Measurements from ENCODE around the gene SYT7. TPM values are rescaled to one million over a fixed set of nuclear protein-coding genes. Genes with fewer than 3 reads are reported as not detected.
"Not testable (repeated sequence)": the region's sequence is repeated elsewhere in the genome, so short reads cannot be mapped to it uniquely, and the experiment has no call there.

The SYT7 gene
- total RNA-seq, 1 experiment from 2014 or later, result 0.22 TPM

GRCh38 chr11:61477126-61477525 lies 103.8 kb downstream of the SYT7 start:
- no peak for DNase-seq (ENCODE audit: low read depth)

GRCh38 chr11:61476371-61476770 lies 104.5 kb downstream of the SYT7 start:
- DNase-seq (ENCODE audit: low read depth), result no peak

- DNase-seq (ENCODE audit: low read depth), result no peak
These were observed 105.4 kb downstream of the SYT7 start for GRCh38 chr11:61475433-61475832.

GRCh38 chr11:61474013-61474643 lies 106.7 kb downstream of the SYT7 start:
- no peak for DNase-seq (ENCODE audit: low read depth)

- DNase-seq (ENCODE audit: low read depth), result peak; percentile 24
These were observed 107.4 kb downstream of the SYT7 start for GRCh38 chr11:61473370-61474012.

GRCh38 chr11:61472868-61473267 lies 108.0 kb downstream of the SYT7 start:
- DNase-seq (ENCODE audit: low read depth), result no peak

GRCh38 chr11:61472282-61472681 lies 108.6 kb downstream of the SYT7 start:
- DNase-seq (ENCODE audit: low read depth), result peak; percentile 23

GRCh38 chr11:61468002-61468401 lies 112.9 kb downstream of the SYT7 start:
- DNase-seq (ENCODE audit: low read depth), result no peak

GRCh38 chr11:61467602-61468001 lies 113.3 kb downstream of the SYT7 start:
- not testable (repeated sequence) for DNase-seq (ENCODE audit: low read depth)

Other genes with a start within 250 kb of the SYT7 start
- gene DDB1, start 248.0 kb downstream of the SYT7 start, total RNA-seq (2014; rRNA removed; shearing (Covaris generic)), result 116 and 209 TPM in 2 replicates
- gene TKFC, start 247.8 kb downstream of the SYT7 start, total RNA-seq (2014; rRNA removed; shearing (Covaris generic)), result 7.8 and 10.9 TPM in 2 replicates
- gene CYB561A3, start 219.2 kb downstream of the SYT7 start, total RNA-seq (2014; rRNA removed; shearing (Covaris generic)), result 35.5 and 39.4 TPM in 2 replicates
- gene TMEM138, start 218.7 kb downstream of the SYT7 start, total RNA-seq (2014; rRNA removed; shearing (Covaris generic)), result 44.4 and 67.3 TPM in 2 replicates
- 25.1 and 38.4 TPM in 2 replicates for gene TMEM216, start 188.5 kb downstream of the SYT7 start, total RNA-seq (2014; rRNA removed; shearing (Covaris generic))
- 53.8 and 59.7 TPM in 2 replicates for gene CPSF7, start 151.1 kb downstream of the SYT7 start, total RNA-seq (2014; rRNA removed; shearing (Covaris generic))
- 39.9 and 99.0 TPM in 2 replicates for gene SDHAF2, start 151.0 kb downstream of the SYT7 start, total RNA-seq (2014; rRNA removed; shearing (Covaris generic))
- 0.64 and 2.4 TPM in 2 replicates for gene LRRC10B, start 72.3 kb downstream of the SYT7 start, total RNA-seq (2014; rRNA removed; shearing (Covaris generic))
- gene DAGLA, start 99.3 kb upstream of the SYT7 start, total RNA-seq (2014; rRNA removed; shearing (Covaris generic)), result 1.4 and 3.3 TPM in 2 replicates
- 4.3 and 5.0 TPM in 2 replicates for gene MYRF, start 171.6 kb upstream of the SYT7 start, total RNA-seq (2014; rRNA removed; shearing (Covaris generic))
- 87.6 and 166 TPM in 2 replicates for gene TMEM258, start 211.5 kb upstream of the SYT7 start, total RNA-seq (2014; rRNA removed; shearing (Covaris generic))
- 106 and 150 TPM in 2 replicates for gene FEN1, start 211.8 kb upstream of the SYT7 start, total RNA-seq (2014; rRNA removed; shearing (Covaris generic))
- 57.7 and 69.5 TPM in 2 replicates for gene FADS1, start 235.9 kb upstream of the SYT7 start, total RNA-seq (2014; rRNA removed; shearing (Covaris generic))
- gene FADS2, start 247.2 kb upstream of the SYT7 start, total RNA-seq (2014; rRNA removed; shearing (Covaris generic)), result 224 and 254 TPM in 2 replicates